Stimulated activated naive CD8-positive, alpha-beta T cell treated with anti-CD3 and anti-CD28 coated beads, Interleukin-15, Interleukin-2, amounts not matched to agents 100 ng/mL and 50 ng/mL, for 24 hours (primary cell): ENCODE data around the gene PLXNA2.

ENCODE experiments used
- H3K27ac Mint-ChIP-seq: one replicate; pipeline ENCODE4 v1.8.0; 2021; ENCODE audit warnings: mild to moderate bottlenecking, mixed read lengths
- H3K27me3 Mint-ChIP-seq: one replicate; pipeline ENCODE4 v1.8.0; 2021; ENCODE audit warnings: mixed read lengths
- H3K36me3 Mint-ChIP-seq: one replicate; pipeline ENCODE4 v1.8.0; 2021; ENCODE audit warnings: low read depth, mixed read lengths
- H3K4me1 Mint-ChIP-seq: one replicate; pipeline ENCODE4 v1.8.0; 2021; ENCODE audit warnings: low read depth, mixed read lengths
- H3K4me3 Mint-ChIP-seq: one replicate; pipeline ENCODE4 v1.8.0; 2021; ENCODE audit warnings: mild to moderate bottlenecking, mixed read lengths
- H3K9me3 Mint-ChIP-seq: one replicate; pipeline ENCODE4 v1.8.0; 2021; ENCODE audit warnings: mixed read lengths

Gene PLXNA2

GRCh38 chr1:208066583-208066982 lies 177.6 kb downstream of the PLXNA2 start:
- no peaks in the 10 kb centered on the region for H3K36me3 Mint-ChIP-seq
- H3K27ac Mint-ChIP-seq, result no peak overlapping the region

GRCh38 chr1:208065862-208066261 lies 178.3 kb downstream of the PLXNA2 start:
- no peaks in the 10 kb centered on the region for H3K9me3 Mint-ChIP-seq
- H3K36me3 Mint-ChIP-seq, result no peaks in the 10 kb centered on the region
- H3K27me3 Mint-ChIP-seq, result no peaks in the 10 kb centered on the region
- H3K4me1 Mint-ChIP-seq, result no peaks in the 10 kb centered on the region
- no peak overlapping the region for H3K4me3 Mint-ChIP-seq
- no peak overlapping the region for H3K27ac Mint-ChIP-seq

More at GRCh38 chr1:208066583-208066982, 177.6 kb downstream of the PLXNA2 start:
- no peak overlapping the region for H3K4me3 Mint-ChIP-seq
- H3K27me3 Mint-ChIP-seq, result no peaks in the 10 kb centered on the region
- no peaks in the 10 kb centered on the region for H3K9me3 Mint-ChIP-seq
- H3K4me1 Mint-ChIP-seq, result no peaks in the 10 kb centered on the region

GRCh38 chr1:208061632-208062031 lies 182.6 kb downstream of the PLXNA2 start:
- no peaks in the 10 kb centered on the region for H3K9me3 Mint-ChIP-seq
- no peak overlapping the region for H3K27ac Mint-ChIP-seq
- no peaks in the 10 kb centered on the region for H3K4me1 Mint-ChIP-seq
- H3K4me3 Mint-ChIP-seq, result no peak overlapping the region
- H3K36me3 Mint-ChIP-seq, result no peaks in the 10 kb centered on the region
- H3K27me3 Mint-ChIP-seq, result no peaks in the 10 kb centered on the region

GRCh38 chr1:208061118-208061517 lies 183.1 kb downstream of the PLXNA2 start:
- no peaks in the 10 kb centered on the region for H3K9me3 Mint-ChIP-seq
- no peaks in the 10 kb centered on the region for H3K36me3 Mint-ChIP-seq
- H3K27me3 Mint-ChIP-seq, result no peaks in the 10 kb centered on the region
- H3K4me3 Mint-ChIP-seq, result no peak overlapping the region
- H3K27ac Mint-ChIP-seq, result no peak overlapping the region
- no peaks in the 10 kb centered on the region for H3K4me1 Mint-ChIP-seq

GRCh38 chr1:208060215-208060869 lies 183.8 kb downstream of the PLXNA2 start:
- Mint-ChIP-seq H3K4me3 (no peak overlapping the region), H3K9me3 (no peaks in the 10 kb centered on the region), H3K4me1 (no peaks in the 10 kb centered on the region), H3K27ac (no peak overlapping the region), H3K36me3 (no peaks in the 10 kb centered on the region), H3K27me3 (no peaks in the 10 kb centered on the region)

GRCh38 chr1:208059409-208060001 lies 184.7 kb downstream of the PLXNA2 start:
- Mint-ChIP-seq H3K36me3 (no peaks in the 10 kb centered on the region), H3K27ac (no peak overlapping the region), H3K4me3 (no peak overlapping the region), H3K4me1 (no peaks in the 10 kb centered on the region), H3K9me3 (no peaks in the 10 kb centered on the region), H3K27me3 (peaks cover 5% of the 10 kb centered on the region)

- Mint-ChIP-seq H3K27ac (no peak overlapping the region), H3K27me3 (peaks cover 5% of the 10 kb centered on the region), H3K4me3 (no peak overlapping the region), H3K9me3 (no peaks in the 10 kb centered on the region), H3K36me3 (no peaks in the 10 kb centered on the region), H3K4me1 (no peaks in the 10 kb centered on the region)
Measured at GRCh38 chr1:208058756-208059155, 185.4 kb downstream of the PLXNA2 start.

GRCh38 chr1:208058267-208058666 lies 185.9 kb downstream of the PLXNA2 start:
- H3K36me3 Mint-ChIP-seq, result no peaks in the 10 kb centered on the region
- peaks cover 5% of the 10 kb centered on the region for H3K27me3 Mint-ChIP-seq
- no peak overlapping the region for H3K27ac Mint-ChIP-seq
- H3K9me3 Mint-ChIP-seq, result no peaks in the 10 kb centered on the region
- no peaks in the 10 kb centered on the region for H3K4me1 Mint-ChIP-seq
- no peak overlapping the region for H3K4me3 Mint-ChIP-seq

GRCh38 chr1:208057056-208057455 lies 187.1 kb downstream of the PLXNA2 start:
- Mint-ChIP-seq H3K9me3 (no peaks in the 10 kb centered on the region), H3K36me3 (no peaks in the 10 kb centered on the region), H3K27me3 (peaks cover 5% of the 10 kb centered on the region), H3K4me1 (no peaks in the 10 kb centered on the region), H3K27ac (no peak overlapping the region), H3K4me3 (no peak overlapping the region)

- no peak overlapping the region for H3K4me3 Mint-ChIP-seq
- H3K27me3 Mint-ChIP-seq, result peaks cover 5% of the 10 kb centered on the region
Measured at GRCh38 chr1:208055535-208055934, 188.6 kb downstream of the PLXNA2 start.

GRCh38 chr1:208054911-208055379 lies 189.2 kb downstream of the PLXNA2 start:
- no peaks in the 10 kb centered on the region for H3K4me1 Mint-ChIP-seq
- H3K27ac Mint-ChIP-seq, result no peak overlapping the region
- H3K4me3 Mint-ChIP-seq, result no peak overlapping the region
- no peaks in the 10 kb centered on the region for H3K36me3 Mint-ChIP-seq
- H3K9me3 Mint-ChIP-seq, result no peaks in the 10 kb centered on the region
- H3K27me3 Mint-ChIP-seq, result peaks cover 5% of the 10 kb centered on the region

More at GRCh38 chr1:208055535-208055934, 188.6 kb downstream of the PLXNA2 start:
- H3K36me3 Mint-ChIP-seq, result no peaks in the 10 kb centered on the region
- no peaks in the 10 kb centered on the region for H3K4me1 Mint-ChIP-seq
- H3K9me3 Mint-ChIP-seq, result no peaks in the 10 kb centered on the region
- no peak overlapping the region for H3K27ac Mint-ChIP-seq

- Mint-ChIP-seq H3K36me3 (no peaks in the 10 kb centered on the region), H3K4me3 (no peak overlapping the region), H3K27me3 (peaks cover 5% of the 10 kb centered on the region), H3K9me3 (no peaks in the 10 kb centered on the region), H3K4me1 (no peaks in the 10 kb centered on the region), H3K27ac (no peak overlapping the region)
Measured at GRCh38 chr1:208054485-208054884, 189.7 kb downstream of the PLXNA2 start.

- Mint-ChIP-seq H3K27me3 (peaks cover 5% of the 10 kb centered on the region), H3K9me3 (no peaks in the 10 kb centered on the region), H3K36me3 (no peaks in the 10 kb centered on the region), H3K27ac (no peak overlapping the region), H3K4me3 (no peak overlapping the region), H3K4me1 (no peaks in the 10 kb centered on the region)
Measured at GRCh38 chr1:208053661-208054060, 190.5 kb downstream of the PLXNA2 start.

- Mint-ChIP-seq H3K4me3 (no peak overlapping the region), H3K9me3 (no peaks in the 10 kb centered on the region), H3K36me3 (no peaks in the 10 kb centered on the region), H3K27me3 (peaks cover 5% of the 10 kb centered on the region), H3K4me1 (no peaks in the 10 kb centered on the region), H3K27ac (no peak overlapping the region)
Measured at GRCh38 chr1:208052926-208053407, 191.2 kb downstream of the PLXNA2 start.

GRCh38 chr1:208052135-208052534 lies 192.0 kb downstream of the PLXNA2 start:
- Mint-ChIP-seq H3K27me3 (peaks cover 5% of the 10 kb centered on the region), H3K36me3 (no peaks in the 10 kb centered on the region), H3K4me3 (no peak overlapping the region), H3K27ac (no peak overlapping the region), H3K9me3 (no peaks in the 10 kb centered on the region), H3K4me1 (no peaks in the 10 kb centered on the region)

GRCh38 chr1:208051651-208052050 lies 192.5 kb downstream of the PLXNA2 start:
- H3K9me3 Mint-ChIP-seq, result no peaks in the 10 kb centered on the region
- H3K36me3 Mint-ChIP-seq, result no peaks in the 10 kb centered on the region
- H3K27ac Mint-ChIP-seq, result no peak overlapping the region
- H3K4me1 Mint-ChIP-seq, result no peaks in the 10 kb centered on the region
- H3K27me3 Mint-ChIP-seq, result peaks cover 5% of the 10 kb centered on the region
- H3K4me3 Mint-ChIP-seq, result no peak overlapping the region
